GM19467 (cell line): ENCODE results near the gene MASP1.
A peak's percentile ranks its signal among the peaks of the same experiment; 100 is the strongest.

ENCODE experiments used
- ATAC-seq: cut with Tn5 transposase; IDR thresholded peaks from one replicate; pipeline ENCODE4 v1.9.1; 2021; ENCODE audit warnings: mild to moderate bottlenecking, moderate library complexity; ENCODE audit not compliant: unreplicated experiment

The MASP1 gene, protein sequence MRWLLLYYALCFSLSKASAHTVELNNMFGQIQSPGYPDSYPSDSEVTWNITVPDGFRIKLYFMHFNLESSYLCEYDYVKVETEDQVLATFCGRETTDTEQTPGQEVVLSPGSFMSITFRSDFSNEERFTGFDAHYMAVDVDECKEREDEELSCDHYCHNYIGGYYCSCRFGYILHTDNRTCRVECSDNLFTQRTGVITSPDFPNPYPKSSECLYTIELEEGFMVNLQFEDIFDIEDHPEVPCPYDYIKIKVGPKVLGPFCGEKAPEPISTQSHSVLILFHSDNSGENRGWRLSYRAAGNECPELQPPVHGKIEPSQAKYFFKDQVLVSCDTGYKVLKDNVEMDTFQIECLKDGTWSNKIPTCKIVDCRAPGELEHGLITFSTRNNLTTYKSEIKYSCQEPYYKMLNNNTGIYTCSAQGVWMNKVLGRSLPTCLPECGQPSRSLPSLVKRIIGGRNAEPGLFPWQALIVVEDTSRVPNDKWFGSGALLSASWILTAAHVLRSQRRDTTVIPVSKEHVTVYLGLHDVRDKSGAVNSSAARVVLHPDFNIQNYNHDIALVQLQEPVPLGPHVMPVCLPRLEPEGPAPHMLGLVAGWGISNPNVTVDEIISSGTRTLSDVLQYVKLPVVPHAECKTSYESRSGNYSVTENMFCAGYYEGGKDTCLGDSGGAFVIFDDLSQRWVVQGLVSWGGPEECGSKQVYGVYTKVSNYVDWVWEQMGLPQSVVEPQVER

GRCh38 chr3:187291512-187292132 lies at the start of gene MASP1:
TSS of gene MASP1 (minus strand) at chr3:187291737. CDS start at chr3:187291632, 105 bp downstream.
- no peak for ATAC-seq

DNA sequence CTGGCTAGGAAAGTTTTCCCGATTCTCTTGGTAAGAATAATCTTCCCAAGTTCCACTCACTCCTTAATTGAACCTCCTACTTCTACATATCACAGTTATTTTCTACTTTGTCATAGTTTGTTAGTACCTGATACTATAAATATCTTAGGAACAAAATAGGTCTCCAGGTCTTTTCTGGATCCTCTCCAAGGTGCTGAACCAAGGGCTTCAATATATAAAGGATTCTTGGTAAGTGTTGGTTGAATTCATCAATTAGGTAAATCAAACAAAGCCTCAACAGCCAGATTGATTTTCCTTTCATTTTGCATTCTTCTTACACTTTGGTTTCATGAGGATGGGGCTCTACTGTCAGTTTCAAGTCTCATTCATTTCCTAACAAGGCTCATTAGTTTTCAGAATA lies 49.0 kb upstream of the MASP1 start:
- ATAC-seq = no peak

DNA sequence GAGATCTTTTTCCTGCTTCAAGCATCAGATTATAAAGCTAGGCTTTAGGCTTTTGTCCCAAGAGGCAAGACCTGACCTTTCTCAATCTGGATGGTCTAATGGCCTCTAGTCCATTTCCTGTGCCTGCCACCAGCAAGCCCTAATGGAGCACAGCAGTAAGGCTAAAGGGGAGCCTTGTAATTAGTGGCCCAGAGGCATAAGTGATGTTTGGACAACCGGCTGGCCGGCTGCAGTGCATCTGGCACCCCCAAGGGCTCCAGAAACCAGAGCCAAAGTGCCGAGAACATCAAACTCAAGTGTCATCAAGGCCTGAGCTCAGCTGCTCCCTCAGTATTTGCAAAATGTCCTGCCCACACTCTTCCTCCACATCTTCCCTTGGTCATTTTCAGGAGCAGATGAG lies 44.8 kb upstream of the MASP1 start:
- no peak for ATAC-seq

DNA sequence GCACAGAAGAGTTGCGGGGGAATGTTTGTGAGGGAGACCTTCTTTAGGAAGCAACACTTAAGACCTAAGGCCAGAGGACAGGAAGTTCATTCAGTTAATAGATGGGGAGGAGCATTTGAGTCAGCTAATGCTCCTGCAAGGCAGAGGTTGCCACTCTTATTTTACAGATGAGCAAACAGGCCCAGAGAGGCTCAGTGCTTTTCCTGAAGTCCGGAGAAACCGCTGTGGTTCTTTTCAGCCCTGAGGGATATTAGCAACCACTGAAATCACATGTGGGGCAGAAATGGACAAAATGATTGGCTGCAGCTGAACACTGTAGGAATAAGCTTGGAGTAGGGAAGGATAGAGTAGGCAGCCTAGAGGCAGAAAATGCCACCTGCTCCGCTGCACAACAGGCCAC lies 43.4 kb upstream of the MASP1 start:
- no peak for ATAC-seq

DNA sequence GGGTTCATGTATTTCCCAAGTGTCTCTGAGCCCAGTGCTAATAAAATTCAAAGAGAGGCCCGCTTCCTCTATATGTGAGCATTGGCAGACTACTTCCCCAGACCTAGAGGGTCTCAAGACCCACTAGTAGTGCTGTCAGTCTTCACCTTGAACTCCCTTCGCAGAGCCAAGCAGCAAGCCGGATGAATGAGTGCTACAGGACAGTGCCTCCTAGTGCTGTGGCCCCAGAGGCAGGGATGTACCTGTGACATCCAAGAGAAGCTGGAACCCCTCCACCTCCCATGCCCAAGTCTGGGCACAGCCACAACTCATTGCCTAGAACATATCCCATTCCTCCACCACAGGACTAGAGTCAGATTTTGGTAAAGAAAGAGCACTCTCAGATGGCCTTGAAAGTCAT lies 37.2 kb upstream of the MASP1 start:
- no peak for ATAC-seq

GRCh38 chr3:187327845-187328244 lies 36.3 kb upstream of the MASP1 start:
- ATAC-seq = no peak

- no peak for ATAC-seq
Measured at GRCh38 chr3:187325632-187326031, 34.1 kb upstream of the MASP1 start.

- ATAC-seq = no peak
Measured at GRCh38 chr3:187323091-187323490, 31.6 kb upstream of the MASP1 start.

DNA sequence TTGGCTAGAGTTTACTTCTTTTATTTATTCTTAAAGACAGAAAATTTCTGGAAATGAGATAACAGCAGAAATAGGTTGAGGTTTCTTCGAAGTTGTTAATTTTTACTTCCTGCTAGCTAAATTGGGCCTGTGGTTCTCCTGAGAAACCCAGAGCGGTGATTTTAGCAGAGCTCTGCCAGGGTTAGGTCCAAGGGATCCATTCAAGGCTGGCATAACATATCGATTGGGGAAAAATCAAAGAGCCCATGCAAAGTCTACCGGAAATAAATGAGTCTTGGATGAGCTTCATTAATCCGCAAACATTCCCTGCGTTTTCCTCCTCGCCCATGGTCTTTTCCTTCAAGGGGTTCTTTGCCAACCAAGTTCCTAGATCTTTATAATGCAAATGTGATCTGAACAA lies 30.8 kb upstream of the MASP1 start:
- ATAC-seq = no peak

GRCh38 chr3:187321766-187322165 lies 30.2 kb upstream of the MASP1 start:
- ATAC-seq = no peak

- peak; percentile 76 for ATAC-seq
Measured at GRCh38 chr3:187319699-187320302, 28.3 kb upstream of the MASP1 start.

DNA sequence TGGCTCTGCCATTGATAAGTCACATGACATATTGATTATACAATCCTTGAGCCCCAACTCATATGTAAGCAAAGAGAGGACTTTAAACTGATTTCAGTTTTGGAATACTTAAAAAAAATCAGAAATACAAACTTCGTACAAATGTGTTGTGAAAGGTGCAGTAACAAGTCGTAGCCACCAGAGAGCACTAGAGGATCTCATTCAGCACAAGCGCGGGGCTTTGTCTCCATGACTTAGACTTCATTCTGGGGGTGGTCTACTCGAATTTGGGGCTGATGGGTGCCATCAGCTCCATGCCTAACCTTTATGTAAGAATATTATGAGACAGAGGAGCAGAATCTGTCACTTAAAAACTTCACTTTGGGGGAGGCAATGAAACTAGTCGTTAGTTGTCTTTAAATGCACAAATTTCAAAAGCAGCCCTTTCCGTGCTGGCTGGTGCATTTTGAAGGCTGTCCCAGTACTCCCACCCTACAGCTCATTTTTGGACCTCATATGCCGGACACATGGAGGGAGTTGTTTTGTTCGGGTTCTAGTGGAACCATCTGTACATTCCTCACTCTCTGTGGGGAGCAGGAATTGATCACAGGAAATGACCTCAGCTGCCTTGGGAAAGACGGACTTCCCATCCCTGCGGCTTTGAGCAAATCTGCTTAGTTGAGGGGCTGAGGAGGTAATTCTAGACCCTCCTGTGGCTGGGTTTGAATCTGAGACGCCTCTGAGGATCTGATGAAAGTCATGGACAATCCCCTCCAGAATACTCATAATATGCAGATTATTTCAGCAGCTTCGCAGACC lies 27.5 kb upstream of the MASP1 start:
- ATAC-seq = no peak

- no peak for ATAC-seq
Measured at GRCh38 chr3:187315872-187316271, 24.3 kb upstream of the MASP1 start.

DNA sequence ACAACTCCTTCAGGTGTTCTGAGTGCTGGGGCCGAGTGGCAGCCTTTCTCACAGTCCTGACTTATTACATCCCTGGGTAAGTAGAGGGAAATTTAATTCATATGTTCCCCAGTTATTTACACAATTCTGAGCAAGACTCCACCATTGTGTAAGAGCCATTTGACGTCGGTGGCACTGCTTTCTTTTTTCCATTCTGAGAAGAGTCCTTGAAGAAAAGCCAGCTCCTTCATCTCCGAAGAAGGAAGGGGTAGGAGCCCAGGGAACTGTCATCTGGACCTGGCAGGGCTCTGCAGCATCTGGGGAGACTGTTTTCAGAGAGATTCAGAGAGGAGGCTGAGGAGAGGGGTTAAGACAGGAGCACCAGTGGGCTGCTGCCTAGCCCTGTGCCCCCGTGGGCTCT lies 22.6 kb upstream of the MASP1 start:
- ATAC-seq = no peak

- ATAC-seq = no peak
Measured at GRCh38 chr3:187310954-187311470, 19.5 kb upstream of the MASP1 start.

DNA sequence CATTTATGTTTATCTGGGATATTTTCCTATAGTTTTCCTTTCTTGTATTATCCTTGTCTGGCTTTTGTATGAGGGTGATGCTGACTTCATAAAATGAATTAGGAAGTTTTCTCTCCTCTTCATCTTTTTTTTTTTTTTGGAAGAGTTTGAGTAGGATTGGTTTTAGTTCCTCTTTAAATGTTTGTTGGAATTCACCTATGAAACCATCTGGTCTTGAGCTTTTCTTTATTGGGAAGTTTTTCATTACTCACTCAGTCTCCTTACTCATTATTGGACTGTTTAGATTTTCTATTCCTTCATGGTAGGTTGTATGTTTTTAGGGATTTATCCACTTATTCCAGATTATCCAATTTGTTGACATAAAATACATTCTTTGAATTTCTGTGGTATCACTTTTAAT lies 18.7 kb upstream of the MASP1 start:
- ATAC-seq = no peak

DNA sequence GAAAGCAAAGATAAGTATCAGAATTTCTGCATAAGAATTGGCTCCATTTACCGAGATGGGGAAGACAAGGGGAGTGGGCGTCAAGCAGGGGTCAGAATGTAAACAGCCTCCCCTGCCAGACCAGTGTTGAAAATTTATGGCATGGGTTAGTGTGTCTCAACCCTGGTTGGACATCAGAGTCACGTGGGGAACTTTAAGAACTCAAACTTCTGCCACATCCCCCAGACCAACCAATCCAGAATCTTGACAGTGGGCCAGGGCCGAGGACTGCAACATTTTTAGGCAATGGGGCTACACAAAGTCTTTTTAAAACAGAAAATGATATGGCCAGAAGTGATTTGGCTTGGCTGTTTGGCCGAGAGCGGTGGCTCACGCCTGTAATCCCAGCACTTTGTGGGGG lies 14.3 kb upstream of the MASP1 start:
- ATAC-seq = no peak

GRCh38 chr3:187299611-187300010 lies 8.1 kb upstream of the MASP1 start:
- no peak for ATAC-seq

DNA sequence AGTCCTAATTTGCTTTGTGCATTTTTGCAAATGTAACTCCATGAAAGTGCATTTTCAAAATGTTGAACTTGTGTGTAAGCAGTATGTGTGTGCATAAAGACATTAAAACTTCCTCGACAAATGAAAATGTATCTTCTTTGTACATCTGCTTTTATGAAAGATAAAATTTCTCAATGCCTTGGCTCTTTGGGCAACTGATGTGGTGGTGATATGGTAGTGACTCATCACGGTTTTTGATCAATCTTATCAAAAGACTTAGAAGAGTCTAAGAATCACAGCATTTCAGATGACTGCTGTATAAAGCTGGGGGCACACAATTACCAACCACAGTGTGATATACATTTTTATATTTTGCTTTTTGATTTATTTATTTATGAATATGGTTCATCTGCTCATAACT lies 5.4 kb upstream of the MASP1 start:
- ATAC-seq = no peak

- ATAC-seq = no peak
Measured at GRCh38 chr3:187296058-187296457, 4.5 kb upstream of the MASP1 start.
